ENCODE results near the gene CCSER2.

DNA sequence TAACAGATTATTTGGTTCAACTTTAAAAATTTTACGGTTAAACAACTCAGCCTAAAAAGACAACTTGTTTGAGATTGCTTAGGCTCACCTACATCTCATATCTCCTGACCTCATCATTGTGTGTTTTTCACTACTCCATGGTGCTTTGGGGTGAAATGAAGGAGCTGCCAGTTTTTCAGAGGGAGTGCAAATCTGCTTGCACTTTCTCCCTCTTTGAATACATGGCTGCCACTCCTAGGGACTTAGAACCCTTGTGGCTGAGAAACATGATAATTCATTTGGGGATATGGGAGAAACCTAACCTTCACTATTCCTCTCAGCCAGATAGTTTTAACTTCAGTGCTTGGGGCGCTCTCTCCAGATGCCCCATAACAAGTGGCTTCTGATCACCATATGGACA is 2.7 kb downstream of the CCSER2 start:
- TF ChIP-seq, protein P1, sequence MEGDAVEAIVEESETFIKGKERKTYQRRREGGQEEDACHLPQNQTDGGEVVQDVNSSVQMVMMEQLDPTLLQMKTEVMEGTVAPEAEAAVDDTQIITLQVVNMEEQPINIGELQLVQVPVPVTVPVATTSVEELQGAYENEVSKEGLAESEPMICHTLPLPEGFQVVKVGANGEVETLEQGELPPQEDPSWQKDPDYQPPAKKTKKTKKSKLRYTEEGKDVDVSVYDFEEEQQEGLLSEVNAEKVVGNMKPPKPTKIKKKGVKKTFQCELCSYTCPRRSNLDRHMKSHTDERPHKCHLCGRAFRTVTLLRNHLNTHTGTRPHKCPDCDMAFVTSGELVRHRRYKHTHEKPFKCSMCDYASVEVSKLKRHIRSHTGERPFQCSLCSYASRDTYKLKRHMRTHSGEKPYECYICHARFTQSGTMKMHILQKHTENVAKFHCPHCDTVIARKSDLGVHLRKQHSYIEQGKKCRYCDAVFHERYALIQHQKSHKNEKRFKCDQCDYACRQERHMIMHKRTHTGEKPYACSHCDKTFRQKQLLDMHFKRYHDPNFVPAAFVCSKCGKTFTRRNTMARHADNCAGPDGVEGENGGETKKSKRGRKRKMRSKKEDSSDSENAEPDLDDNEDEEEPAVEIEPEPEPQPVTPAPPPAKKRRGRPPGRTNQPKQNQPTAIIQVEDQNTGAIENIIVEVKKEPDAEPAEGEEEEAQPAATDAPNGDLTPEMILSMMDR (IDR thresholded peaks at IDR 0.05) = no peak
- TF ChIP-seq POLR2A (IDR thresholded peaks at IDR 0.05) = no peak

Measured in thyroid gland (tissue), 4 donors.